GM12865 (cell line): ENCODE results near the gene PELI3.

Experiments
- DNase-seq: peaks from one replicate; pipeline ENCODE4 v3.0.0; 2010; ENCODE audit warnings: low read depth
- H3K4me3 ChIP-seq: 2 replicates; pipeline ENCODE4 v1.5.1; 2011; ENCODE audit warnings: mild to moderate bottlenecking, low read depth, low read length, control low read depth
- TF ChIP-seq, protein P1 (sequence below): IDR thresholded peaks from 2 replicates; pipeline ENCODE4 v1.5.1; 2011; ENCODE audit warnings: low read length, control low read depth, low read depth, inconsistent platforms; ENCODE audit not compliant: insufficient read depth; ENCODE audit errors: missing control alignments

Gene PELI3

GRCh38 chr11:66479394-66480116 is 12.8 kb downstream of the PELI3 start:
- peak overlapping the region; percentile 76 for H3K4me3 ChIP-seq
- TF ChIP-seq, protein P1, sequence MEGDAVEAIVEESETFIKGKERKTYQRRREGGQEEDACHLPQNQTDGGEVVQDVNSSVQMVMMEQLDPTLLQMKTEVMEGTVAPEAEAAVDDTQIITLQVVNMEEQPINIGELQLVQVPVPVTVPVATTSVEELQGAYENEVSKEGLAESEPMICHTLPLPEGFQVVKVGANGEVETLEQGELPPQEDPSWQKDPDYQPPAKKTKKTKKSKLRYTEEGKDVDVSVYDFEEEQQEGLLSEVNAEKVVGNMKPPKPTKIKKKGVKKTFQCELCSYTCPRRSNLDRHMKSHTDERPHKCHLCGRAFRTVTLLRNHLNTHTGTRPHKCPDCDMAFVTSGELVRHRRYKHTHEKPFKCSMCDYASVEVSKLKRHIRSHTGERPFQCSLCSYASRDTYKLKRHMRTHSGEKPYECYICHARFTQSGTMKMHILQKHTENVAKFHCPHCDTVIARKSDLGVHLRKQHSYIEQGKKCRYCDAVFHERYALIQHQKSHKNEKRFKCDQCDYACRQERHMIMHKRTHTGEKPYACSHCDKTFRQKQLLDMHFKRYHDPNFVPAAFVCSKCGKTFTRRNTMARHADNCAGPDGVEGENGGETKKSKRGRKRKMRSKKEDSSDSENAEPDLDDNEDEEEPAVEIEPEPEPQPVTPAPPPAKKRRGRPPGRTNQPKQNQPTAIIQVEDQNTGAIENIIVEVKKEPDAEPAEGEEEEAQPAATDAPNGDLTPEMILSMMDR = no peak
- peak; percentile 34 for DNase-seq

DNA sequence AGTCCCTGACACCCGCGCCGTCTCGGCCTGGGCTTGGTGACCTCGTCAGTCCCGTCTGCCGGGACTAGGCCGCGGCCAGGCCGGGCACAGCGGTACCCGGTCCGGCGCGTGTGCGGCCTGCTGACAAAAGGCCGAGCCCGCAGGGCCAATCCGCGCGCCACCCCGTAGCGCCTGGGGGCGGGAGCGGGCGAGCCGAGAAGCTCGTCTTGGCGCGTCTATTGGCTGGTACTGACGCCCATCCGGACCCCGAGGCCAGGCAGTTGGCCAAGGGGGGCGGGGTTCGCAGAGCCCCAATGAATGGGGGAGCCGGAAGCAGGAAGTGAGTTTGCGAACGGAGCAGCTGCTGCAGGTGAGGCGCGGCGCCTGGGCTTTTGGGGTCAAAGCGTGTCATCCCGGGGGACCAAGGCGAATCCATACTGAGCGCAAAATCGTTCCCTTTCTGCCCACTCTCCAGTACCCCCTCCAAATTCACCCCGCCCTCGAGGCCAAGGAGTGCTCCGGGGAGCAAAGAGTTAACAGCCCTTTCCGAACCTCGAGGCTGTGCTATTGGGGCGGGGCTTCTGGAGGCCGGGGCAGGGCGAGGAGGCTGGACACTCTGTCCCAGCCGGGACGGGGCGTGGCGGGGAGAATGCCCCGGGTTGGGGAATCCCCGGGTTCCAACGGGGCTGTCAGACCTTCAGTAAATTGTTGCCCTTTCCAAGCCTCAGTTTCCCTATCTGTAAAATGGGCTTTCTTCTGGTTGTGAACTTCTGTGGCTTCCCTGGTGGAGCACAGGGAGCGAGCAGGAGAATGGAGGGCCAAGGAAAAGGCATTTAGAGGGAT is 13.6 kb downstream of the PELI3 start, which contains the start of gene DPP3:
Gene DPP3, plus strand, starts transcription at position 318 of the 822 bp plus-strand sequence. CDS start 1,767 bp downstream, outside the sequence.
- H3K4me3 ChIP-seq = peak within 1 kb of the TSS; percentile 76
- TF ChIP-seq, protein P1 = no peak
- DNase-seq = peak; percentile 98

- TF ChIP-seq, protein P1 = no peak
- H3K4me3 ChIP-seq = no peak overlapping the region
- no peak for DNase-seq
Measured at GRCh38 chr11:66484806-66485380, 18.2 kb downstream of the PELI3 start.

DNA sequence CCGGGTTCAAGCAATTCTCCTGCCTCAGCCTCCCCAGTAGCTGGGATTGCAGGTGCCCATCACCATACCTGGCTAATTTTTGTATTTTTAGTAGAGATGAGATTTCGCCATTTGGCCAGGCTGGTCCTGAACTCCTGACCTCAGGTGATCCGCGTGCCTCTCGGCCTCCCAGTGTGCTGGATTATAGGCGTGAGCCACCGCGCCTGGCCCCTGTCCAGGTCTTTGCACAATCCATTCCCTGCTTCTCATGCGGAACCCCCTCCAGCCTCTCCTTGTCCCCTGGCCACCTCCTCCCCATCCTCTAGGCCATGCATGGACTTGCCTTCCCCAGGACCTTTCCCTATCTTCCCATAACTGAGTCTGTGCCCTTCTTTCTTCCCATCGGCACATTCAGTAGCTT is 22.3 kb downstream of the PELI3 start:
- TF ChIP-seq, protein P1 = no peak
- DNase-seq = no peak
- no peak overlapping the region for H3K4me3 ChIP-seq

DNA sequence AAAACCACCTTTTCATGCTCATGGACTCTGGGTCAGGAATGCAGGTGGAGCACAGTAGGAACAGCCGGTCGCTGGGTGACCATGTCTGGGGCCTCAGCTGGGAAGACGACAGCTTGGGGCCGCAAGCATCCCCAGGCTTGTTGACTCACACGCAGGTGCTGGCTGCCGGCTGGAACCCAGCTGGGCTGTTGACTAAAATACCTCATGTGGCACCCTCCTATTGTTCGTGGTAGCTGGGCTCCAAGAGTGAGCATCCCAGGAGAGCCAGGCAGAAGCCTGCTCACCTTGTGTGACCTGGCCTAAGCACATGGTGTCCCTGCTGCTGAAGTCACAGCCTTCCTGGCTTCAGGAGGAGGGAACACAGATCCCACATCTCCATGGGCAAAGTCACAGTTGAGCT is 22.9 kb downstream of the PELI3 start:
- TF ChIP-seq, protein P1 = no peak
- H3K4me3 ChIP-seq = no peak overlapping the region
- DNase-seq = no peak

- no peak overlapping the region for H3K4me3 ChIP-seq
- no peak for DNase-seq
- TF ChIP-seq, protein P1 = no peak
Measured at GRCh38 chr11:66491315-66491935, 24.7 kb downstream of the PELI3 start.
